Measurements from ENCODE around the gene DNAJC21. TPM values are rescaled to one million over a fixed set of nuclear protein-coding genes. Genes with fewer than 3 reads are reported as not detected.

Gene DNAJC21
- total RNA-seq, 2 experiments from 2014 or later, result 52.4 to 57.6 TPM

DNA sequence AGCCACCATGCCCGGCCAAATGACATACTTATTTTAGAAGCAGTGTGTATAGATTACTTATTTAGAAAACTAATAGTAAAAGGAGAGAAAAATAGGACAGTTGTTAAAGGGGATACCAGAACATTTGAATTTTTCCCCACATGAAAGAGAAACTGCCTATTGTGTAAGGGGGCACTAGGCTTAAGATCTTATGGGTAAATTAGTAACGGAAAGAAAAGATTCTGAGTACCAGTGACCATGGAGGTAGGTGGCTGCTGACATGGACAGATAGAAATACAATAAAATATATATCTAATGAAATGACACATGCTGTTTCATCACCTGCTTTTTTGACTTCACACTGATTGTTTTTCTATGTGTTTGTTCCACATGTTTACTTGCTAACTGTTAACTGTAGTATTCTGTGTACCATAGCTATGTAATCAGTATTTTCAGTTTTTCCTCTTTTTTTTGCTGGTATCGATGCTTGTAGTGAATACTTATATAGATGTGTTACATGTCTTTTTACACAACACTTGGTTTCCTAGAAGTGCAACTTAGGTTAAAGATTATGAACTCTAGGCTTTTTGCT is 3.0 kb upstream of the DNAJC21 start:
- Mint-ChIP-seq H3K36me3 (ENCODE audit: low read depth) (peaks cover 29% of the 10 kb centered on the region), H3K27me3 (no peaks in the 10 kb centered on the region), H3K9me3 (no peaks in the 10 kb centered on the region), H3K4me3 (no peak overlapping the region), H3K4me1 (peaks cover 38% of the 10 kb centered on the region), H3K27ac (no peak overlapping the region)
- CTCF ChIA-PET, result no interaction called here
- POLR2A ChIA-PET, result no interaction called here
- no peak for DNase-seq

DNA sequence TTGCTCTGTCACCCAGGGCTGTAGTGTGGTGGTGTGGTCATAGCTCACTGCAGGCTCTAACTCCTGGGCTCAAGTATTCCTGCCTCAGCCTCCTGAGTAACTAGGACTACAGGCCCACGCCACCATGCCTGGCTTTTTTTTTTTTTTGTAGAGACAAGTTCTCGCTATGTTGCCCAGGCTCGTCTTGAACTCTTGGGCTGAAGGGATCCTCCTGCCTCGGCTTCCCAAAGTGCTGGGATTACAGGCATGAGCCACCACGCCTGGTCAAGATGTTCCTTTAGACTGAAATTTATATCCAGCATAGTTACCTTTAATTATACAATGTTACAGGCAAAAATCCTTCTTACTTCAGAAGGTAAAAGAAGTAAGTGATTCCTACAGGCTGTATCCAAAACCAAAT is 1.6 kb upstream of the DNAJC21 start:
- POLR2A ChIA-PET, result no interaction called here
- DNase-seq, result no peak
- no peak overlapping the region for H3K4me3 Mint-ChIP-seq
- H3K36me3 Mint-ChIP-seq (ENCODE audit: low read depth), result peaks cover 23% of the 10 kb centered on the region
- H3K4me1 Mint-ChIP-seq, result peaks cover 43% of the 10 kb centered on the region
- H3K27ac Mint-ChIP-seq, result no peak overlapping the region
- H3K9me3 Mint-ChIP-seq, result no peaks in the 10 kb centered on the region
- no peaks in the 10 kb centered on the region for H3K27me3 Mint-ChIP-seq
- CTCF ChIA-PET, result no interaction called here

DNA sequence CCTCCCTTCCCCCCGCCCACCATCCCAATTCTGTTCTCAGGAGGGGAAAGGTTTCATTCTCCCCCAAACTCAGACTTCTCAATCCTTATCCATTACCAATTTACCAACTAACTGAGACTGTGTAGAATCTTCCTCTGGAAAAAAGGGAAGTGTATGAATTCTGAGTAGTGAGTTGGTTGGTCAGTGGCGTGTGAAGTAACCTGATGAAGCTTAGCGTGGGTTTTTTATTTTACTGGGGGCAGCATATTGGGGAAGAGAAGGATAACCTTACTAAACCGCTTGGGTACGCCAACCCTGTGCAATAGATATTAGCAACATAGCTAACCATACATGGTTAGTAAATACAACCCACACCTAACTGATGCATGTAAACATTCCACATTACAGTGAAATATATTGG is 1.1 kb upstream of the DNAJC21 start:
- H3K9me3 Mint-ChIP-seq, result no peaks in the 10 kb centered on the region
- DNase-seq, result no peak
- ChIA-PET CTCF (interaction anchor here (2.7 kb wide), 1 partner anchor 12 kb away, joined by 21 read pairs; the partner anchor contains the start of genes BRIX1 and RAD1), POLR2A (no interaction called here)
- peaks cover 43% of the 10 kb centered on the region for H3K4me1 Mint-ChIP-seq
- peaks cover 22% of the 10 kb centered on the region for H3K36me3 Mint-ChIP-seq (ENCODE audit: low read depth)
- H3K4me3 Mint-ChIP-seq, result peak overlapping the region; percentile 84
- no peaks in the 10 kb centered on the region for H3K27me3 Mint-ChIP-seq
- H3K27ac Mint-ChIP-seq, result no peak overlapping the region

DNA sequence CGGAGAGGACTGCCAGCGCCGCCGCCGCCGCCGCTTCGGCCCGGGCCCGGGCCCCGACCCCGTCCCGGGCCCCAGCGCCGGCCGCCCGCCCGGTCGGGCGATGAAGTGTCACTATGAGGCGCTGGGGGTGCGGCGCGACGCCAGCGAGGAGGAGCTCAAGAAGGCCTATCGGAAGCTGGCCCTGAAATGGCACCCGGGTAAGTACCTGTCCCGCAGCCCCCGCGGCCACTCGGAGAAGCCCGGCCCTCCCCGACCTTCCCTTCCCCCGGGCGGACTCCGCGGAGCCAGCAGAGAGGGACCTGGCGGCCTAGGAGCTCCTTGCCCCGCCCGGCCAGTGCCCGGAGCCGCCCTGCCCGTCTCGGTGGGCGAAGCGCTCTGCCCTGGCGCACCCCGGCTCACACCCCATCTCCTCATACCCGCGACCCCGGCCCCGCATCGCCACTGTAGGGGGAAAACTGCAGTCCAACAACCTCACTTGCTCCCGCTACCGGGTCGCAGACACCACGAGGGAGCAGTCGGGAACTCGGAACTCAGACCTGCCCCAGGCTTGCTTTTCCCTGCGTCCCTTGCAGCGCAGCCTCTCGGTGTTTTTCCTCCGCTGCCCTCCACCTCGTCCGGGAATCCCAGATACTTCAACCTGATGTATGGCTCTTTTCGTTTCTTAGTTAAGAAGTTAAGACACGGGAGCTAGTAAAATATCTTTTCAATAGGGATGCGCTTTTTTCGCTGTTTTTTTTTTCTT is 532 bp downstream of the DNAJC21 start:
- peaks cover 20% of the 10 kb centered on the region for H3K36me3 Mint-ChIP-seq (ENCODE audit: low read depth)
- POLR2A ChIA-PET, result interaction anchor here (1.0 to 1.8 kb wide), 2 partner anchors 10 to 15 kb away, joined by 3 to 10 read pairs; partner anchors contain the start of genes BRIX1 and RAD1

DNA sequence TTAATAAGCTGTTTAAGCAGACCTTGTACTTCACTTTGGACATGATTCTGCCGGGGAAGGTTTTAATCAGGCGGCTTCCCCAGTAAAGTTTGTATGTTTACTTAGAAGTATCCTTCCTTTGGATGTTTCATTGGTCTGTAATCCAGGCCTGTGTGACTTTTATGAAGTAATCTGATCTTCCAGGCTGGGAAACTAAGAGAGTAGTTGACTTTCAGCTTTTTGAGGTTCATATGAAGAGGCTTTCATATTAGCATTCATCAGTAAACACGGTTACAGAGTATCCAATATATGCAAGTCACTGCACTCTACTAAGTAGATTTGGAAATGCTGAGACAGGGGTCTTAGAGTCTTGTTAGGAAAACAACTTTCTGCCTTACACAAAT is 1.1 kb downstream of the DNAJC21 start:
- peaks cover 36% of the 10 kb centered on the region for H3K4me1 Mint-ChIP-seq
- H3K27ac Mint-ChIP-seq, result peak overlapping the region; percentile 96
- peak overlapping the region; percentile 98 for H3K4me3 Mint-ChIP-seq
- peaks cover 21% of the 10 kb centered on the region for H3K36me3 Mint-ChIP-seq (ENCODE audit: low read depth)
- POLR2A ChIA-PET, result interaction anchor here (1.8 kb wide), 1 partner anchor 15 kb away, joined by 10 read pairs; the partner anchor contains the start of genes BRIX1 and RAD1
- DNase-seq, result no peak
- H3K9me3 Mint-ChIP-seq, result no peaks in the 10 kb centered on the region
- no peaks in the 10 kb centered on the region for H3K27me3 Mint-ChIP-seq
- CTCF ChIA-PET, result interaction anchor here (1.1 to 2.7 kb wide), 4 partner anchors 8 to 14 kb away, joined by 3 to 21 read pairs (median 5); partner anchors contain the start of genes BRIX1 and RAD1

More for the DNA sequence above, 532 bp downstream of the DNAJC21 start:
- Mint-ChIP-seq H3K4me3 (peak overlapping the region; percentile 98), H3K27me3 (no peaks in the 10 kb centered on the region), H3K9me3 (no peaks in the 10 kb centered on the region), H3K27ac (peak overlapping the region; percentile 96), H3K4me1 (peaks cover 38% of the 10 kb centered on the region)
- CTCF ChIA-PET, result interaction anchor here (1.1 to 2.7 kb wide), 6 partner anchors 9 to 32 kb away, joined by 3 to 21 read pairs (median 4); partner anchors contain the start of genes BRIX1 and RAD1
- DNase-seq, result peak; percentile 86

DNA sequence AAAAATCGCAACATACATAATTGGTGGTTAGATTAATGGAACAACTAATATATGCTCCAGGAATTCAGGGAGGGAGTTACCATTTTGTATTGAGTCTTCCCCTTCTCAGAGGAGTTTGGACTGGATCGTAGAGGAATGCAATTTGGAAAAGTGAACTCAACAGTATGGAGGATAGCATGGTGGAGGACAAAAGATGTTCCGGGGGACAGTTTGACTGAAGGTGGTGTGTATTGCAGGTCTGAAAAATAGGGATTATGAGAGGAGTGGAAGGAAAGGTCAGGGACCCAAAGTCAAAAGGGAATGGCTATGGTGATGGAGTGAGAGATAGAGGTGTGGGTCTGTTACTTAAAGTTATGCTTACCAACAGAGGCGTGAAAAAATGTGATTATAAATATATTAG is 1.5 kb downstream of the DNAJC21 start:
- Mint-ChIP-seq H3K4me1 (peaks cover 34% of the 10 kb centered on the region), H3K4me3 (peak overlapping the region; percentile 98), H3K27ac (peak overlapping the region; percentile 96), H3K36me3 (ENCODE audit: low read depth) (peaks cover 19% of the 10 kb centered on the region), H3K9me3 (no peaks in the 10 kb centered on the region), H3K27me3 (no peaks in the 10 kb centered on the region)
- POLR2A ChIA-PET, result no interaction called here
- CTCF ChIA-PET, result interaction anchor here (1.1 to 2.7 kb wide), 3 partner anchors 8 to 14 kb away, joined by 3 to 21 read pairs (median 3); partner anchors contain the start of genes BRIX1 and RAD1
- no peak for DNase-seq

DNA sequence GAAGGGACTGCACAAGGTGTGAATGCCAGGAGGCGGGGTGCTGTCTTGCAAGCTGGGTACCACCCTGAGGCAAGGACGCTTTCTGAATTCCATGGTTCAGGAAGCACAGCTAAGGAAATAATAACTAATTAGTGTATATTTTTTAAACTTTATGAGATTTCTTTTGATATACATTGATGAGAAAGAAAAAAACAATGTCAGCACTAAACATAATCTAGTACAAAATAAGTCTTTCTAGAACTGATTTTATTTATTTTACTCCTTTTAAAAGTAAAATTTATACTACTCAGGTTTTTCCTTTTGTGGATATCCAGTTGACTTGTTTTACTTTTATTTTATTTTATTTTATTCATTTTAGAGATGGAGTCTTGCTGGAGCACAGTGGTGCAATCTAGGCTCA is 3.6 kb downstream of the DNAJC21 start:
- no peak overlapping the region for H3K27ac Mint-ChIP-seq
- H3K4me3 Mint-ChIP-seq, result no peak overlapping the region
- peaks cover 26% of the 10 kb centered on the region for H3K36me3 Mint-ChIP-seq (ENCODE audit: low read depth)
- POLR2A ChIA-PET, result no interaction called here
- H3K9me3 Mint-ChIP-seq, result no peaks in the 10 kb centered on the region
- H3K4me1 Mint-ChIP-seq, result peaks cover 34% of the 10 kb centered on the region
- DNase-seq, result no peak
- CTCF ChIA-PET, result interaction anchor here (1.6 kb wide), 2 partner anchors 9 to 18 kb away, joined by 4 read pairs; partner anchors contain the start of genes BRIX1 and RAD1
- no peaks in the 10 kb centered on the region for H3K27me3 Mint-ChIP-seq

DNA sequence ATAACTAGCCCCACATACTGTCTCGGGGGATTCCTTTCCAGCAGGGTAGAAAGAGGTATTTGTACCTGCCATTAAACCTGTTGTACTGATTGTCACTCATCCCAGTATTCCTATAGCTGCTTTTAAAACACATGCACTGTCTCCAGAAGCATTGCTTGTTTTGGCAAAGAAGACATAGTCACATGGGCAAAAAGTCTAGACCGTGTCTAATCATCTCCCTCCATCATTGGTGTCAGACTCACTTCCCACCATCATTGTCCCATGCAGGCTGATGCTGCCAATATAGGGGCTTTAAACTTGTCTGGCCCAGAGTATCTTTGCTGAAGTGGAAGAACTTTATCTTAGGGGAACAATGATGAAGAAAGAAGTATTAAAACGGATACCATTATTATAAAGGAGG is 12.6 kb downstream of the DNAJC21 start:
- H3K4me3 Mint-ChIP-seq, result no peak overlapping the region

DNA sequence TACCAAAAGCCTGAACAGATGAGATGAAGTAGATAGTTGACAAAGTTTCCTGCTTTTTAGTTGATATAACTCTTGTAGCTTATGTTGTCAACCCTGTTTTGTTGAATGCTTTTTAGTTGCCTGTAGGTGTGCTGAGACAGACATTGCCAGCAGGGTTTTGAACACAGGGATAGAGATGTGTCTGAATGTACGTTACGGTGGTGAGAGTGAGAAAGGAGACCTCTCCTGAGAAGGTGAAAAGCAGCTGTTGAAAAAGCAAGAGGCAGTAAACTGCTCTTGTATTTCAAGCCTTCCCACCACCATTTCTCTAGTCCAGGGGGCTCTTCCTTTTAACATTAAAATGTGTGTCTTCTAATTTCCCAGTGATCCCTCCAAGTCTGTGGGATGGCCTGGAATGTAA is 14.7 kb downstream of the DNAJC21 start:
- Mint-ChIP-seq H3K27ac (no peak overlapping the region), H3K4me1 (no peaks in the 10 kb centered on the region), H3K36me3 (ENCODE audit: low read depth) (peaks cover 41% of the 10 kb centered on the region), H3K27me3 (no peaks in the 10 kb centered on the region), H3K9me3 (no peaks in the 10 kb centered on the region), H3K4me3 (no peak overlapping the region)
- no peak for DNase-seq
- CTCF ChIA-PET, result interaction anchor here (1.0 to 1.1 kb wide), 2 partner anchors 28 to 29 kb away, joined by 3 read pairs; partner anchors contain the start of genes BRIX1 and RAD1
- POLR2A ChIA-PET, result no interaction called here

More for the DNA sequence above, 12.6 kb downstream of the DNAJC21 start:
- H3K27ac Mint-ChIP-seq, result no peak overlapping the region
- DNase-seq, result no peak
- no peaks in the 10 kb centered on the region for H3K9me3 Mint-ChIP-seq
- CTCF ChIA-PET, result interaction anchor here (0.7 kb wide), 2 partner anchors 16 to 24 kb away, joined by 3 to 5 read pairs; no protein-coding TSS in a partner anchor
- H3K27me3 Mint-ChIP-seq, result no peaks in the 10 kb centered on the region
- H3K4me1 Mint-ChIP-seq, result no peaks in the 10 kb centered on the region
- POLR2A ChIA-PET, result no interaction called here
- peaks cover 47% of the 10 kb centered on the region for H3K36me3 Mint-ChIP-seq (ENCODE audit: low read depth)

DNA sequence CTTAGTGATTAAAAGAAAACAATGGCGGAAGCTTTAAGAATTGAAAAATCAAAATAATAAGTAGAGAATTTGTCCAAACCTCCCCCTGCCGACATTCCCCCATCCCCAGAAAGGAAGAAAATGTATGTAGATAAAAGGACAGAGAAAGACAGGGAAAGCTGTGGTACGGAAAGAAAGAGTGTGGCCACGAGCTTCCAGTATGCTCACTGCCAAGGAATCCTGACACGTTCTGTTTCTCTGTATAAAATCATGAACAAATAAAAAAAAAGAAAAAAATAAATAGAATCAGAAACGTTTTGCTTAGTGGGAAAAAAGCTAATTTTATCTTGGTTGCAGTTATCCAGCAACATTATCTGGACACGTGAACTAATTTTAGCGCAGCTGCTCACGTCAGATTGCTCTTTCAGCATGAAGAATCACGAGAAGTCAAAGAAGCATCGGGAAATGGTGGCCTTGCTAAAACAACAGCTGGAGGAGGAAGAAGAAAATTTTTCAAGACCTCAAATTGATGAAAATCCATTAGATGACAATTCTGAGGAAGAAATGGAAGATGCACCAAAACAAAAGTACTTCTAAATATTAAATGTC is 15.2 kb downstream of the DNAJC21 start:
- CTCF ChIA-PET, result interaction anchor here (1.1 kb wide), 1 partner anchor 29 kb away, joined by 3 read pairs; the partner anchor contains the start of genes BRIX1 and RAD1

DNA sequence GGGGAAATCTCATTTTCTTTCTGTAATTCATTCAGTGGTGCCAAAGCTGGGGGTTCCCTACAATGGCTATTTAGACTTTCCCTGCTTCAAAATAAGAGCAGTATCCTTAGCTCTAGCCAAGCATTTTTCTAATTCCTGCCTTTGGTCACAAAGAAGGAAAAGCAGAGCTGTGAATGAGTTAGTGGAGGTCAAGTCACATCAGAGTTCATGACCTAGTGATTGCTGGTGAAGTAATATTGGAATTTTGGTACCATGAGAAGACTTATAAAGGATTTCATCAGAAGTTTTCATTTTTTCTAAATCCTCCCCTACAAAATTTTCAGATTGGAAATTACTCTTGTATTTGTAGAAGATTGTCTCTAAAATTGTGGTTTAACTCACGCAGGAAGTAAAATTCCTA is 28.0 kb downstream of the DNAJC21 start:
- POLR2A ChIA-PET, result no interaction called here
- H3K27me3 Mint-ChIP-seq, result no peaks in the 10 kb centered on the region
- no peaks in the 10 kb centered on the region for H3K9me3 Mint-ChIP-seq
- peaks cover 26% of the 10 kb centered on the region for H3K4me1 Mint-ChIP-seq
- DNase-seq, result no peak
- no peak overlapping the region for H3K27ac Mint-ChIP-seq
- H3K4me3 Mint-ChIP-seq, result no peak overlapping the region
- CTCF ChIA-PET, result interaction anchor here (0.7 to 1.1 kb wide), 2 partner anchors 16 to 39 kb away, joined by 3 read pairs; no protein-coding TSS in a partner anchor
- H3K36me3 Mint-ChIP-seq (ENCODE audit: low read depth), result peaks cover 21% of the 10 kb centered on the region

More for the DNA sequence above, 15.2 kb downstream of the DNAJC21 start:
- DNase-seq, result no peak
- POLR2A ChIA-PET, result no interaction called here
- no peak overlapping the region for H3K4me3 Mint-ChIP-seq
- H3K36me3 Mint-ChIP-seq (ENCODE audit: low read depth), result peaks cover 43% of the 10 kb centered on the region
- no peaks in the 10 kb centered on the region for H3K27me3 Mint-ChIP-seq
- no peaks in the 10 kb centered on the region for H3K9me3 Mint-ChIP-seq
- no peak overlapping the region for H3K27ac Mint-ChIP-seq
- H3K4me1 Mint-ChIP-seq, result no peaks in the 10 kb centered on the region

DNA sequence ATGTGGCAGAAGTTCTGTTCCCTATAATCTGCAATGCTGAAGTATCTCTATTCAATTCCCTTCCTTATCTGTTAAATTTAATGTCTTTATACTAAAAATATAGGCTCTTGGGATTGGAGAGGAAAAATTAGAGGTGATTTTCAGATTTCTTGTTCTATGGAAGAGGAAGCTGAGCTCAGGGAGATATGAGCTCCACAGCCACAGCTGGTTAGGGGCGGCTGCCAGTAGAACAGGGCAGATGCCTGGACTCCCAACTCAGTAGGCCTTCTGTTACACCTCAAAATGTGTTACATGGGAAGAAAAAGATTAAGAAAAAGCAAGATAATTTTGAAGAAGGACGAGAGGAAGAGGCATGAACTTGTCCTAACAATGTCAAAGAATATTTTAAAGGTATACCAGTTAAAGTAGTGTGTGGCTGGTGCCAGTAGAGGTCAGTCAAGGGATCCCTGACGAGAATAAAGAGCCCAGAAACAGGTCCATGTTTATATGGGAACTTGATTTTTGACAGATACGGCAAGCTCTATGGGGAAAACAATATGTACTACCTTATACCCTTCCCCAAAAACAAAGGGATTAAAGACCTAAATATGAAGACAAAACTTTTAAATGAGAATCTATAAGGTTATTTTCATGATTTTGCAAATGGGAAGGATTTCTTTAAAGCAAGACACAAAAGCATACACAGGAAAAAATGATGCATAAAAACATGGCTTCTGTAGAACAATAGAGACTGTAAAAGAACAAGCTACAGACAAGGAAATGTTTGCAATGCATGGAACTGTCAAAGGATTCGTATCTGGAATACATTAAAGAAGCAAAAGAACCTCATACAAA is 28.7 kb downstream of the DNAJC21 start:
- Mint-ChIP-seq H3K4me1 (peaks cover 26% of the 10 kb centered on the region), H3K36me3 (ENCODE audit: low read depth) (peaks cover 20% of the 10 kb centered on the region), H3K4me3 (no peak overlapping the region), H3K9me3 (no peaks in the 10 kb centered on the region), H3K27me3 (no peaks in the 10 kb centered on the region), H3K27ac (no peak overlapping the region)
- peak; percentile 13 for DNase-seq
- ChIA-PET POLR2A (no interaction called here), CTCF (interaction anchor here (0.7 to 1.4 kb wide), 3 partner anchors 16 to 531 kb away, joined by 3 to 4 read pairs (median 3); no protein-coding TSS in a partner anchor)

All from activated CD4-positive, alpha-beta T cell treated with anti-CD3 and anti-CD28 coated beads, Interleukin-2, amount 10 ng/mL, durations not matched to agents 7 days and 5 days (primary cell).